Glomerular visceral epithelial cell (primary cell): ENCODE measurements around the gene FAM81A.

Experiments used
- DNase-seq: peaks from one replicate; pipeline ENCODE4 v3.0.0-alpha.2; 2016; ENCODE audit errors: extremely low spot score

FAM81A gene

GRCh38 chr15:59540654-59541053 is 102.7 kb downstream of the FAM81A start:
- no peak for DNase-seq

- DNase-seq: no peak
Measured at GRCh38 chr15:59541750-59542149, 103.8 kb downstream of the FAM81A start.

GRCh38 chr15:59543721-59544547 is 105.9 kb downstream of the FAM81A start:
- no peak for DNase-seq

DNA sequence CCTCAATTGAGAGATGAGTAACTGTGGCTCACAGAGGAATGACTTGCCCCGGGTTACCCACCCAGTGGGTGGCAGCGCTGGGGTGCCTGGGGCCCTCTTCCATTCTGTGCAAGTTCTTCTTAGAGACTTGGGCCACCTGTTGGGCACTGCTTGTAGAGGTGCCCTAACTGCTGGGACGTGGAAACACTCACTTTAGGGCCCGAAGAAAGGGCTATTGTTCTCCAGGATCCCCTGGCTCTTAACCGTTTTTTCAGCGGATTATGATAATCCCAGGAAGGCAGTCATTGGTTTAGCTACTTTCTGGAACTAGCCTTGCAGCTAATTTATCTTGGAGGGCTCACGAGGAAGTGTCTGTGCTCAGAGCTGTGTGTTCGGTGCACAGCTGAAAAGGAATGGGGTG is 107.6 kb downstream of the FAM81A start:
- no peak for DNase-seq

DNA sequence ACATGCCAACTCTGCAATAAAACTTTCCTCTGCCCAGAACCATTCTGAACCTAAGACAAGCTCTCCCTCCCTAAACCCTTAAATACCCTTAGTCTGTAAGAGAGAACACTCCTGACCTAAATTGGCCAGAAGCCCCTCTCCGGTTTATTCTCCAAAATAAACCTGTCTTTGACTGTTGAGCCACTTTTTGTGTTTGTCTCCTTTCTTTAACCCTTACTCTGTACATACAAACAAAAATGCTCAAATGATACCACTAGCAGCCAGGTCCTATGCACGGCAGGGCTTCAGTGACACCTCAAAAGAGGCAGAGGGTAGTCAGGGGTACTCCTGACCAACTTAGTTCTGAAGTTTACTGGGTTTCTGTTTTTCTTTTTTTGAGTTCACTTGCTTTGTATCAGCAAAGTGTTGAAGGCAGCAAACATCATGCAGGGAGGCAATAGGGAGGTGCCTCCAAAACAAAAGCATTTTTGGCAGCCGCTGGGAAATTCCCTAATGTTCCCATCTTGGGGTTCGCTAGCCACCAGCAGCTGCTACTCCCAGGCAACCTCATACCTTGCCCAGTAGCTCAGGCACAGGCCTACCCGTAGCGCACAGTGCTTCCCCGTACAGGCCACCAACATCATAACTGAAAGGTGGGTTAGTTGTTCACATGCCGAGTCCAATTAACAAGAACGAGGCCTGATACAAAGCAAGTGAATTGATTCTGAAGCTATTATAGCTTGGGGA is 110.7 kb downstream of the FAM81A start:
- no peak for DNase-seq

GRCh38 chr15:59549301-59550185 is 111.6 kb downstream of the FAM81A start:
- DNase-seq: no peak

DNA sequence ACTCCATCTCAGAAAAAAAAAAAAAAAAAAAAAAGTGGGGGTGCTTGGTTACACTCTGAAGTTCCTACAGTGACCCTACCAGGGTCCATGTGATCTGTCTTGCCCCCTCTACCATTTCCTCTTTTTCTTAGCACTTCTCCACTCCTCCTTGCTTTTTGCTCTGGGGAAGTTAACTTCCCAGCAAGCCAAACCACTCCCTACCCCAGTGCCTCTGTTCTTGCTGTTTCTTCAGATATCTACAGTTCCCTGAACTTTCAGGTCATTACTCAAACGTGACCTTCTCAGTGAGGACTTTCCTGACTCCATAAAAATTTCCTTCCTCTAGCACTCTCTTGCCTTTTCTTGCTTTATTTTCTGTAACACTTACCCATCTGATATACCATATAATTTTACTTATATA is 112.5 kb downstream of the FAM81A start:
- no peak for DNase-seq

GRCh38 chr15:59550956-59551355 is 113.0 kb downstream of the FAM81A start:
- DNase-seq: no peak

DNA sequence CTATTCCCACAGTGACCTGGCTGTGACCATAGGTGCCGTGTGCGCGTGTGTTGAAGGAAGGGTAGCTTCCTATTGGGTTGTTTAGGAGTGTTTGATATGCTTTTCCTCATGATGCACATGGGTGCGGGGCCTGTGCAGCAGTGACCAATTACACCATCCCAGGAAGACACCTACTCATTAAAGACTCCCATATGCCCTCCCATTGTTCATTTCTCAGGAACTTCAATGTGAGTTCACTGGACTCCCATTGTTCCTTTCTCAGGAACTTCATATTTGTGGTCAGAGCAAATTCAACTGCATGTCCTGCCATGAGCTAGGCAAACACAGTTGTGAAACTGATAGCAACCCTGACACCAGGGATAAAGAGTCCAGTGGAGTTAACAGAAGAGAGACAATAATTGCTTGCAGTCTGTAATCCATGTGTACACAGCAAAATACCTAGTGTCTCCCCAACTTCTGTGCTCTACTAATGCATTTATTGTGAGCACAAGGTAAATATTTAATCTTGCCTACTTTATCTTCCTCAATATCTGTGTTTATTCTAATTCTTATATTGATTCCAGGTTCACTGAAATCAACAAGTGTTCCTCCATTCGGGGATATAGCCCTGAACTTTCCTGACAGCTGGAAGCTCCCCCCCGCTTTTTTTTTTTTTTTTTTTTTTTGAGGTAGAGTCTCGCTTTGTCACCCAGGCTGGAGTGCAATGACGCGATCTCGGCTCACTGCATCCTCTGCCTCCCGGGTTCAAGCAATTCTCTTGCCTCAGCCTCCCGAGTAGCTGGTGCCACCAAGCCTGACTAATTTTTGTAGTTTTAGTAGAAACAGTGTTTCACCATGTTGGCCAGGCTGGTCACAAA is 116.1 kb downstream of the FAM81A start:
- peak; percentile 39 for DNase-seq

- no peak for DNase-seq
Measured at GRCh38 chr15:59555696-59556095, 117.7 kb downstream of the FAM81A start.

GRCh38 chr15:59556380-59556779 is 118.4 kb downstream of the FAM81A start:
- DNase-seq: no peak

- no peak for DNase-seq
Measured at GRCh38 chr15:59557581-59557980, 119.6 kb downstream of the FAM81A start.

DNA sequence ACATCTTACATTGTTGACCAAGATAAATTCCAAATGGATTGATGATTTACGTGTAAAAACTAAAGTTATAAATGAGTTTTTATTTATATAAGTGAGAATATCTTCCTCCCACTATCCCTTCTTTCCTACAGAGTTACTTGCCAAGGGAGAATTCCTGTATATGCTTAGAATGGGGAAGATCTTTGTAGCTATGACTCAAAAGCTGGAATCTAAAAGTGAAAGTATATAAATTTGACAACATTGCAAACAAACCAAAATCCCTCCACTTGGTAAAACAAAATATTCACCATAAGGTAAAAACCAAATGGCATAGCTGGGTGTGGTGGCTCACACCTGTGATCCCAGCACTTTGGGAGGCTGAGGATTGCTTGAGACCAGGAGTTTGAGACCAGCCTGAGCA is 120.9 kb downstream of the FAM81A start:
- DNase-seq: no peak

GRCh38 chr15:59561547-59561946 is 123.6 kb downstream of the FAM81A start:
- DNase-seq: no peak

GRCh38 chr15:59562448-59563186 is 124.6 kb downstream of the FAM81A start:
- DNase-seq: no peak

DNA sequence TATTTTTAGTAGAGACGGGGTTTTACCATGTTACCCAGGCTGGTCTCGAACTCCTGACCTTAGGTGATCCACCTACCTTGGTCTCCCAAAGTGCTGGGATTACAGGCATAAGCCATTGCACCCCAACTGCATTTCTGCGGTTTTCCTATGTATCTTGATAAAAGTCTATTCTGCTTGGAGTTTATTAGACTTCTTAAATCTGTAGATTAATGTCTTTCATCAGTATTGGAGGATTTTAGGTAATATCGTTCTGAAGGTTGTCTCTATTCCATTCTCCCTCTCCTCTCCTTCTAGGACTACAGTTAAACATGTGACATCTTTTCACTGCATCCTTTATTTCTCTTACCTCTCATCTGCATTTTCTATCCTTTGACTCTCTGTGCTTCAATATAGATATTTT is 127.3 kb downstream of the FAM81A start:
- DNase-seq: no peak

DNA sequence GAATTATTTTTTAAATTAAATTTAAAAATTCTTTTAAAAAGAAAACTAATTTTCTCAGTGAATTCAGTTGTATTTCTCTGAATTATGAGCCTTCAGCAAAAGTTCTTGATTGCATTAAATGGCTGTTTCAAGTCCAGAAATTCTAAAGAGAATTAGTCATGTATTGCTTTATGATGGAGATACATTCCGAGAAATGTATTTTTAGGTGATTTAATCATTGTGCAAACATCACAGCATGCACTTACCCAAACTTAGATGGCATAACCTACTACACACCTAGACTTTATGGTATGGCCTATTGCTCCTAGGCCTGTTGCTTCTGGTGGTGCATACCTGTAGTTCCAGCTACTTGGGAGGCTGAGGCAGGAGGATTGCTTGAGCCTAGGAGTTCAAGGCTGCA is 129.3 kb downstream of the FAM81A start:
- no peak for DNase-seq

DNA sequence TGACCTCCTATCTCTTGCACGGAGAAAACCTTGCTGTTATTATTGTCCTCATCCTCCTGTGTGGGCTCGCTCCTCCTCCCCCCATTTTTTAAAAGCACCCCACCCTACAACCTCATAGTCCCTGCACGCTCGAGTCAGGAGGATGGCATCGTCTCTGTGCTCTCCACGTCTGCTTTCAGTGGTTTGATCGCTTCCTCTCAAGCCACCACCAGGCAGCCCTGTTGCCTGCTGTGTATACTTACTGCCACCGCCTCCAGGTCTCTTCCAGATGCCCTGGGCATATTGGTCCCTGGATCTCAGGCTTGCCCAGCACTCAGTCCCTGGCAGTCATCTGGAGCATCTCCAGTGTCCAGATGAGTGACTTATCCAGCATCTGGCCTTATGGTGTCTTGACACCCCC is 131.5 kb downstream of the FAM81A start:
- DNase-seq: no peak

DNA sequence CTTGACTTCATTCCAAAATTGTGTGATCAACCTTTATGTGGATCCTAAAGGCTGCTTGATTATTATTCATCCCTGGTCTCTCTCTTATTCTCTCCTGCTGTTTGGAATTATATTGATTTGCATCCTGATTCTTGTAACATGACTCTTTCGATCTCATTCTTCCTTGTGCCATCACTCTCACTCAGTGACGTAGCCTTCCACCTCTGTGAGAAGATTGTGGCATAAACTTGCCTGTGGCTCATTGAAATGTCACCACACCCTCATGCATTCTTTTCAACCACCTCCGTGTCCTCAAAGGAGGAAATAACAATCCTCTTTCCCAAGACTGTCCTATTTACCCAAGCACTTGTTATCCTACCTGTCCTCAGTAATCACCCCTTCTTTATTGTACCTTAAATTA is 132.3 kb downstream of the FAM81A start:
- no peak for DNase-seq

GRCh38 chr15:59571606-59572005 is 133.6 kb downstream of the FAM81A start:
- no peak for DNase-seq
